RWPE2 (cell line): ENCODE data around the gene LMO4.

Source experiments
- ATAC-seq: fragments of 200-7000 bp; cut with Tn5 transposase; 3 replicates; pipeline ENCODE4 v1.9.1; 2021; ENCODE audit warnings: low read depth
- DNase-seq: peaks from one replicate; pipeline ENCODE4 v3.0.0-alpha.2; 2020; ENCODE audit warnings: low spot score
- H3K27ac ChIP-seq: fragments of 450-650 bp; 2 replicates; pipeline ENCODE4 v1.5.1; 2017; ENCODE audit warnings: mild to moderate bottlenecking; ENCODE audit not compliant: poor library complexity, severe bottlenecking
- H3K27me3 ChIP-seq: fragments of 250-450 bp; sonication (Bioruptor Pico); 2 replicates; pipeline ENCODE4 v1.5.1; 2021; ENCODE audit warnings: mild to moderate bottlenecking, moderate library complexity; ENCODE audit not compliant: insufficient read depth, poor library complexity, severe bottlenecking
- H3K36me3 ChIP-seq: fragments of 250-450 bp; sonication (Bioruptor Pico); 2 replicates; pipeline ENCODE4 v1.5.1; 2020; ENCODE audit warnings: low read depth, mild to moderate bottlenecking, moderate library complexity
- H3K4me1 ChIP-seq: fragments of 250-450 bp; sonication (Bioruptor Pico); 2 replicates; pipeline ENCODE4 v1.5.1; 2021; ENCODE audit warnings: mild to moderate bottlenecking, moderate library complexity; ENCODE audit not compliant: insufficient read depth, poor library complexity, severe bottlenecking
- H3K4me3 ChIP-seq: fragments of 250-450 bp; sonication (Bioruptor Pico); 2 replicates; pipeline ENCODE4 v1.5.1; 2021; ENCODE audit warnings: mild to moderate bottlenecking, moderate library complexity; ENCODE audit not compliant: severe bottlenecking
- H3K9me3 ChIP-seq: fragments of 250-450 bp; sonication (Bioruptor Pico); 2 replicates; pipeline ENCODE4 v1.5.1; 2021; ENCODE audit warnings: mild to moderate bottlenecking, moderate library complexity; ENCODE audit not compliant: severe bottlenecking
- TF ChIP-seq, protein P1 (sequence below): fragments of 450-650 bp; IDR thresholded peaks from one replicate; pipeline ENCODE4 v1.5.1; 2017; ENCODE audit warnings: mild to moderate bottlenecking, moderate library complexity; ENCODE audit not compliant: poor library complexity, severe bottlenecking

The LMO4 gene

DNA sequence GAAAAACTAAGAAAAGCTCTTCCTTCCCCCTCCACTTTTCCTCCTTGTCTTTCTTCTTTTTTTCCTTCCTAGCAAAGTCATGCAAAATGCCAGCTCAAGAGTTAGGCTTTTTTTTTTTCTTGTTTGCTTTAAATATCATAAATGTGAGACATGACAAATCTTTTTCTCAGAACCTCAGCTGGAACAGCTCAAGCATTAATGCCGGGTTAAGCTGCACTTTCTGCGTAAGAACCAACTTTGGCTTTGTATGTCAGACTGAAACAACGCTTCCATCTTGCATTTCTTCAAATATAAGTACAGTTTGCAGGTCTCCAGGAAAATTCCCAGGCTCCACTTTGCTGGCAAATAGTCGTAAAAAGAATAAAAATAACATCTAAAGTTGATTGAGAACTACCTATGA is 20.7 kb upstream of the LMO4 start:
- DNase-seq (no peak), ATAC-seq (no peak)
- Histone ChIP-seq H3K9me3 (no peaks in the 10 kb centered on the region), H3K4me1 (no peaks in the 10 kb centered on the region), H3K4me3 (no peak overlapping the region), H3K27ac (no peak overlapping the region), H3K36me3 (no peaks in the 10 kb centered on the region), H3K27me3 (peaks cover 5% of the 10 kb centered on the region)
- TF ChIP-seq, protein P1, sequence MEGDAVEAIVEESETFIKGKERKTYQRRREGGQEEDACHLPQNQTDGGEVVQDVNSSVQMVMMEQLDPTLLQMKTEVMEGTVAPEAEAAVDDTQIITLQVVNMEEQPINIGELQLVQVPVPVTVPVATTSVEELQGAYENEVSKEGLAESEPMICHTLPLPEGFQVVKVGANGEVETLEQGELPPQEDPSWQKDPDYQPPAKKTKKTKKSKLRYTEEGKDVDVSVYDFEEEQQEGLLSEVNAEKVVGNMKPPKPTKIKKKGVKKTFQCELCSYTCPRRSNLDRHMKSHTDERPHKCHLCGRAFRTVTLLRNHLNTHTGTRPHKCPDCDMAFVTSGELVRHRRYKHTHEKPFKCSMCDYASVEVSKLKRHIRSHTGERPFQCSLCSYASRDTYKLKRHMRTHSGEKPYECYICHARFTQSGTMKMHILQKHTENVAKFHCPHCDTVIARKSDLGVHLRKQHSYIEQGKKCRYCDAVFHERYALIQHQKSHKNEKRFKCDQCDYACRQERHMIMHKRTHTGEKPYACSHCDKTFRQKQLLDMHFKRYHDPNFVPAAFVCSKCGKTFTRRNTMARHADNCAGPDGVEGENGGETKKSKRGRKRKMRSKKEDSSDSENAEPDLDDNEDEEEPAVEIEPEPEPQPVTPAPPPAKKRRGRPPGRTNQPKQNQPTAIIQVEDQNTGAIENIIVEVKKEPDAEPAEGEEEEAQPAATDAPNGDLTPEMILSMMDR, result no peak

DNA sequence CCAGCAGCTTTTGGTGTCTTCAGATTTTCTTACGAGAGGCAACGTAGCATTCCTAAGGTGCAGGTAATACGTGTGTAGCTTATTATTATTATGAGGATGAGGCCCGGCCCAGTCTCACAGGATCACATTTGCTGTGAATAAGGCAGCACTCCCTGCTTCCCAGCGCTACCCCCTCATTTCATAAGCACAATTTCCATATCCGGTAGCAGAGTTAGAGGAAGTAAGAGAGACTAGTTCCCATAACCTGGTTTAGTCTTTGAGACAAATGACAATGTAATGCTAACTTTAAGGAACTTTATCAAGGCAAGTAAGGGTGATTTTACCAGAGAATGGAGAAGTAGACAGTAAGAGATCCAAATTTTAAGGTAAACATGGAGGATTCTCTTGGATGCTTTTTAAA is 14.6 kb upstream of the LMO4 start:
- ATAC-seq (no peak), DNase-seq (no peak)
- H3K9me3 ChIP-seq, result no peaks in the 10 kb centered on the region
- no peak overlapping the region for H3K27ac ChIP-seq
- no peaks in the 10 kb centered on the region for H3K36me3 ChIP-seq
- H3K27me3 ChIP-seq, result no peaks in the 10 kb centered on the region
- TF ChIP-seq, protein P1, result no peak
- H3K4me3 ChIP-seq, result no peak overlapping the region
- H3K4me1 ChIP-seq, result no peaks in the 10 kb centered on the region

DNA sequence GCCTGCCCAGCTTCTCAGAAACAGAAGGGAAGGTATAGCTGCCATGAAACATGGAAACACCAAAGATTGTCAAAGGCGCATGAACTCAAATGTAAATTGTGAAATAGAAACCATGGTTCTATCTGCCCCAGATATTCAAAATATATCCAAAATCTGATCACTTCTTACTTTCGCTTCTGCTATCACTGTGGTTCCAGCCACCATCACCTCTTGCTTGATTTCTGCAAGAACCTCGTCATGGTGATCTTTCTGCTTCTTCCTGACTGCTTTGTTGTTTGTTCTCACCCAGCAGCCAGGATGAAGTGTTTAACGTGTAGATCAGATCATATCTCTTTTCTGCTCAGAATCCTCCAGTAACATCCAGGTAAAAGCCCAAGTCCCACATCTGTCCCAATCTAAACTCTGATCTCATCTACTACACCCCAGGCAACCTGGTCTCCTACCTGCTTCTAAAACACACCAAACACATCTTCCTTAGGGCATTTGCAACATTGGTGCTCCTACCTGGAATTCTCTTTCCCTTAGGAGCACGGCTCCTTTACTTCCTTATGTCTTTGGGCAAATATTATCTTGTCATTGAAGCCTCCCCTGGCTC is 10.5 kb upstream of the LMO4 start:
- Histone ChIP-seq H3K27ac (no peak overlapping the region), H3K27me3 (no peaks in the 10 kb centered on the region), H3K4me1 (no peaks in the 10 kb centered on the region), H3K4me3 (no peak overlapping the region), H3K36me3 (no peaks in the 10 kb centered on the region), H3K9me3 (no peaks in the 10 kb centered on the region)
- TF ChIP-seq, protein P1, result no peak
- no peak for ATAC-seq
- DNase-seq, result no peak

DNA sequence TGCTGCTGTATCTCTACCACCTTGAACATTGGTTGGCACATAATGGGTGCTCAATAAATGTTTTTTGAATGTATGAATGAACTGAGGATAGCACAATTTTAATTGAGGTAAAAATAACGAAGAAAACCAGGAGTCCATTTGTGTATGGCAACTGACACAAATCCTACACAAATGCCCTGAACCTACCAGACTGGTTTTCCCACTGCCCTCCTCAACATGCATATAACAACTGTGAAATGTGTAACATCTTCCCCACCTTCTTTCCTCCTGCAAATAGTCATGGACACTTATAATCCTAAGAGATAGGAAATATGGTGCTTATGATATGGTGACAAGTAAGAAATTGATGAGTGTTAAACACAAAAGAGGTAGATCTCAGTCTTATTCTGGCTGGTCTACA is 9.9 kb upstream of the LMO4 start:
- Histone ChIP-seq H3K9me3 (no peaks in the 10 kb centered on the region), H3K27ac (no peak overlapping the region), H3K27me3 (no peaks in the 10 kb centered on the region), H3K4me1 (no peaks in the 10 kb centered on the region), H3K36me3 (no peaks in the 10 kb centered on the region), H3K4me3 (no peak overlapping the region)
- no peak for DNase-seq
- no peak for ATAC-seq
- TF ChIP-seq, protein P1, result no peak

DNA sequence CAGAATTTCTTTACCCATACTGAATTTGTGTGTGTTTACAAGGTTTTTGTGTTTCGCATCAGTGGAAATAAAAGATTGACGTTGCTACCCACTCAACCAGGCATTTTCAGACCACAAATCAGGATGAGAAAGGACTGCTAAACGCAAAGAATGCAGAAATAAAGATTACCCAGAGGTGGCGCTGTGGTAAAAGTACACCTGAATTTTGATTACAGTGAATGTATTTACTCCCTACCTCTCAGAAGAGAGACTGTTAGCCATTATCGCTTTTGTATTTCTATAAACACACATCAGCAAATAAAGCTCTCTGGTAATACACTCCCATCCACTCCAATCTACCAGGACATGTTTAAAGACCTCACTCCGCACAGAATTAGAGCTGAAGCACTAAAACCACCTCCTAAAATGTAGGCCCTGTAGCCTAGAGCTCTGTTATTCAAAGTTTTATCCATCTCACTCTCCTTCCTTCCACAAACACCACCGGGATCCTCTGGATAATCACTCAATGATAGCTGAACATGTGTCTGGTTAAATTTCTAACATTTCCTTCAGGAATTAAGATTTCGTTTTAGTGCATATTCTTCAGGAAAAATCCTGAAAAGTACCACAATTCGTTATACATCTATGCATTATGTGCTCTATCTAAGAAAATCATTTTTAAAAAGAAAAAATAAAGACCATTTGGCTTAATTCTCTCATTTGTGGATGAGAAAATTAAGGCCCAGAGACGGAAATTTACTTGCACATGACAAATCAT is 2.5 kb upstream of the LMO4 start:
- TF ChIP-seq, protein P1, result peak; percentile 88
- DNase-seq, result no peak
- Histone ChIP-seq H3K4me1 (peaks cover 3% of the 10 kb centered on the region), H3K4me3 (no peak overlapping the region), H3K9me3 (no peaks in the 10 kb centered on the region), H3K36me3 (no peaks in the 10 kb centered on the region), H3K27ac (no peak overlapping the region), H3K27me3 (no peaks in the 10 kb centered on the region)
- ATAC-seq, result no peak
